Trophoblast cell (in vitro differentiated cells and primary cell): ENCODE measurements around the gene CGN.

Experiments
- DNase-seq, 2 donors: peaks; one replicate each; pipeline ENCODE4 v3.0.0-alpha.2; 2016
- H2AFZ ChIP-seq: 2 replicates; pipeline ENCODE4 v1.6.1; 2013; ENCODE audit warnings: low read length, moderate library complexity, mild to moderate bottlenecking; ENCODE audit not compliant: insufficient read depth, poor library complexity
- H2AK5ac ChIP-seq: 2 replicates; pipeline ENCODE4 v1.6.1; 2013; ENCODE audit warnings: mild to moderate bottlenecking, low read length
- H2BK120ac ChIP-seq: 2 replicates; pipeline ENCODE4 v1.6.1; 2013; ENCODE audit warnings: low read length, mild to moderate bottlenecking, moderate library complexity; ENCODE audit not compliant: insufficient read depth, poor library complexity
- H2BK12ac ChIP-seq: 2 replicates; pipeline ENCODE4 v1.6.1; 2013; ENCODE audit warnings: mild to moderate bottlenecking, low read length, moderate library complexity
- H2BK5ac ChIP-seq: 2 replicates; pipeline ENCODE4 v1.6.1; 2013; ENCODE audit warnings: low read length, low read depth, moderate library complexity, mild to moderate bottlenecking; ENCODE audit not compliant: poor library complexity
- H3K14ac ChIP-seq: 2 replicates; pipeline ENCODE4 v1.6.1; 2013; ENCODE audit warnings: mild to moderate bottlenecking, low read length
- H3K18ac ChIP-seq: 2 replicates; pipeline ENCODE4 v1.6.1; 2013; ENCODE audit warnings: mild to moderate bottlenecking, low read length
- H3K23ac ChIP-seq: 2 replicates; pipeline ENCODE4 v1.6.1; 2013; ENCODE audit warnings: low read length
- H3K27ac ChIP-seq: 2 replicates; pipeline ENCODE4 v1.5.1; 2013; ENCODE audit warnings: low read depth, mild to moderate bottlenecking, inconsistent platforms, low read length, moderate library complexity
- H3K27me3 ChIP-seq: 2 replicates; pipeline ENCODE4 v1.6.1; 2013; ENCODE audit warnings: inconsistent platforms, mild to moderate bottlenecking, low read length, moderate library complexity; ENCODE audit not compliant: insufficient read depth
- H3K36me3 ChIP-seq, 2 experiments: 1 replicate in 1 of 2; 2 replicates in 1 of 2; pipeline ENCODE4 v1.6.1; 2013; ENCODE audit warnings: low read length in 2 of 2, mild to moderate bottlenecking in 2 of 2, moderate library complexity in 1 of 2; ENCODE audit not compliant: insufficient read depth in 2 of 2, control insufficient read depth in 1 of 2
- H3K4ac ChIP-seq: 2 replicates; pipeline ENCODE4 v1.6.1; 2013; ENCODE audit warnings: low read depth, mild to moderate bottlenecking, low read length, moderate library complexity
- H3K4me1 ChIP-seq, 2 experiments: 1 replicate in 1 of 2; 2 replicates in 1 of 2; pipeline ENCODE4 v1.6.1; 2013; ENCODE audit warnings: low read length in 2 of 2, mild to moderate bottlenecking in 2 of 2, moderate library complexity in 1 of 2; ENCODE audit not compliant: insufficient read depth in 2 of 2, control insufficient read depth in 1 of 2
- H3K4me2 ChIP-seq: 2 replicates; pipeline ENCODE4 v1.6.1; 2013; ENCODE audit warnings: inconsistent platforms, mild to moderate bottlenecking, low read length, moderate library complexity
- H3K4me3 ChIP-seq: 2 replicates; pipeline ENCODE4 v1.5.1; 2013; ENCODE audit warnings: mild to moderate bottlenecking, low read depth, low read length, inconsistent platforms
- H3K79me1 ChIP-seq: one replicate; pipeline ENCODE4 v1.6.1; 2013; ENCODE audit warnings: low read length
- H3K79me2 ChIP-seq: 2 replicates; pipeline ENCODE4 v1.6.1; 2013; ENCODE audit warnings: low read length, mild to moderate bottlenecking; ENCODE audit not compliant: control insufficient read depth, insufficient read depth, poor library complexity
- H3K9ac ChIP-seq: 2 replicates; pipeline ENCODE4 v1.6.1; 2013; ENCODE audit warnings: mild to moderate bottlenecking, low read length
- H3K9me3 ChIP-seq: 2 replicates; pipeline ENCODE4 v1.6.1; 2013; ENCODE audit warnings: low read depth, mild to moderate bottlenecking, control low read depth, inconsistent platforms, low read length; ENCODE audit not compliant: insufficient read depth
- H4K12ac ChIP-seq: 2 replicates; pipeline ENCODE4 v1.6.1; 2013; ENCODE audit warnings: low read depth, mild to moderate bottlenecking, low read length, moderate library complexity
- H4K8ac ChIP-seq: 2 replicates; pipeline ENCODE4 v1.6.1; 2013; ENCODE audit warnings: low read depth, mild to moderate bottlenecking, low read length, moderate library complexity
- H4K91ac ChIP-seq: one replicate; pipeline ENCODE4 v1.6.1; 2013; ENCODE audit warnings: low read depth, mild to moderate bottlenecking, low read length, moderate library complexity
- WGBS: extraction: QIAGEN DNeasy Blood & Tissue Kit; methylation state at CpG from one replicate; pipeline ENCODE4 v1.1.7; 2013; ENCODE audit warnings: missing lambda C conversion rate; ENCODE audit not compliant: insufficient read length, insufficient coverage; ENCODE audit errors: extremely low coverage; 5-methylcytosine and 5-hydroxymethylcytosine counted together

CGN gene

DNA sequence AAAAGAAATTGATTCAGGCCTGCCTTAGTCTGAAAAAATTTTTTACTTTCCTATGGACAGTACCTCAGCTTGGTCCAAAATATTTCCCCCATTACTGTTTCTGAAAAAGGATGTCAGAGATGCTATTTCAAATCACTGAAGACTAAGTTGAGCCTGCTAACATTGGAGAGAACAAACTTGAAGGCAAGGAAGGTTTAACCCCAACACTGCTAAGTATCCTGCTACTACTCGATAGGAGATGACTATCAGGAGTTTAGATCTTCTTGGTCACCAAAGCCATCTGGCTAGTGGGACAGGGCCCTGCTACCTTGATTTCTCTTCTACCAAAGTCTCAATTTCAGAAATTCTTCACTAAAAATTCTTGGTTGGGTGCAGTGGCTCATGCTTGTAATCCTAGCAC, 29.2 kb upstream of the CGN start:
- H3K4me1 ChIP-seq = no peaks in the 10 kb centered on the region
- H3K36me3 ChIP-seq = no peaks in the 10 kb centered on the region
- no peak overlapping the region for H2AFZ ChIP-seq
- H3K4me3 ChIP-seq = no peak overlapping the region
- H2BK5ac ChIP-seq = no peak overlapping the region
- no peak overlapping the region for H4K12ac ChIP-seq
- no peak overlapping the region for H3K4me2 ChIP-seq
- no peak overlapping the region for H4K8ac ChIP-seq
- H2BK12ac ChIP-seq = no peak overlapping the region
- no peak for DNase-seq
- H3K4ac ChIP-seq = no peak overlapping the region
- no peaks in the 10 kb centered on the region for H3K79me2 ChIP-seq
- H2BK120ac ChIP-seq = no peak overlapping the region
- no peak overlapping the region for H3K14ac ChIP-seq
- no peak overlapping the region for H3K18ac ChIP-seq
- WGBS = no CpG with 5 or more reads among the region's 1 CpG
- H3K27me3 ChIP-seq = no peaks in the 10 kb centered on the region
- no peak overlapping the region for H4K91ac ChIP-seq
- no peaks in the 10 kb centered on the region for H3K79me1 ChIP-seq
- H3K9me3 ChIP-seq = no peaks in the 10 kb centered on the region
- H3K23ac ChIP-seq = no peak overlapping the region
- H2AK5ac ChIP-seq = no peak overlapping the region
- H3K9ac ChIP-seq = no peak overlapping the region
- H3K27ac ChIP-seq = no peak overlapping the region

DNA sequence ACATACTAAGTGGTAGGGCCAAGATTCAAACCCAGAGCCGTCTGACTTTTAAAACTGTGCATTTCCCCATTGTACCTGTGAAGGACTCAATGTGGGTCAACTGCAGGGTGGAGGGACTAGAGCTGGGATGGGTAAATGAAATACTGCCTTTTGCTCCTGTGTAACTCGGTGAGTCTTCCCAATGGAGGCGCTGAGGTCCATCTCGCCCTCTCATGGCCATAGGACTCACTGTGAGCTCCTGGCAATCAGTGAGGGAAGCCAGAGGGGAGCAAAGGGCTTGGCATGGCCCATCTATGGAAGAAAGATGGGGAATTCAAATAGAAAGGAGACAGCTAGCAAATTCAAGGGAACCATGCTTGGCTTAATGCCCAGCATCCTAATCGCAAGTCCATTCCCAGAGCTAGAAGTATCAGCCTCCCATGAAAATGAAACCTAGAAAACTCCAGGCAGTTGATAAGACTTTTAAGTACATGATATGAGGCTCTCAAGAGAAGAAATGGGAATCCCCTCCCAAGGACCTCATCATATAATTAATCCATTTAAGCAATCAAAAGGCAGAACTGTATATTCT, 25.4 kb upstream of the CGN start:
- Histone ChIP-seq H3K27ac (no peak overlapping the region), H4K12ac (no peak overlapping the region), H2AK5ac (no peak overlapping the region), H3K4me1 (no peaks in the 10 kb centered on the region), H3K79me2 (no peaks in the 10 kb centered on the region), H3K4me2 (no peak overlapping the region), H2BK120ac (no peak overlapping the region), H3K23ac (no peak overlapping the region), H2BK5ac (no peak overlapping the region), H3K9me3 (no peaks in the 10 kb centered on the region), H3K9ac (peak overlapping the region; percentile 15), H4K8ac (no peak overlapping the region), H3K14ac (no peak overlapping the region), H3K79me1 (no peaks in the 10 kb centered on the region), H4K91ac (no peak overlapping the region), H3K4ac (no peak overlapping the region), H2AFZ (no peak overlapping the region), H3K18ac (no peak overlapping the region), H3K27me3 (no peaks in the 10 kb centered on the region), H2BK12ac (no peak overlapping the region), H3K4me3 (no peak overlapping the region), H3K36me3 (no peaks in the 10 kb centered on the region)
- WGBS = no CpG with 5 or more reads among the region's 5 CpGs
- DNase-seq = no peak

DNA sequence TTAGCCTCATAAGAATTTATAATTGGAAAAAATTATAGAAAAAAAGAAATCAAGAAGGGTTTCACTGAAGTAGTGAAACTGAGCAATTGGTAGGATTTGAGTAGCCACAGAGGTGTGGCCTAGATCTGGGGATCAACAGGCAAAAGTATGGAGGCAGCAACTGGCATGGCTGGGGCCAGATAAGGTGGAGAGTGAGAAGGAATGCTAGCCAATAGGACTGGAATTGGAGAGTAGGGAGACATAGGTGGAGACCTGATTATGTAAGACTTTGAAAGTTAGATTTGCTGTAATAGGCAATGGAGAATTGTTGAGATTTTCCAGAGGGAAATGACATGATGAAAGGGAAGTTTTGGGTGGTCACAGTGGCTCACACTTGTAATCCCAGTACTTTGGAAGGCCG, 24.6 kb upstream of the CGN start:
- Histone ChIP-seq H3K79me2 (no peaks in the 10 kb centered on the region), H4K8ac (no peak overlapping the region), H2BK120ac (no peak overlapping the region), H3K4ac (no peak overlapping the region), H3K9me3 (no peaks in the 10 kb centered on the region), H3K27ac (no peak overlapping the region), H3K27me3 (no peaks in the 10 kb centered on the region), H2AFZ (no peak overlapping the region), H3K4me3 (no peak overlapping the region), H2BK12ac (no peak overlapping the region), H3K23ac (no peak overlapping the region), H2BK5ac (no peak overlapping the region), H3K4me1 (no peaks in the 10 kb centered on the region), H3K18ac (no peak overlapping the region), H3K14ac (no peak overlapping the region), H2AK5ac (no peak overlapping the region), H3K36me3 (no peaks in the 10 kb centered on the region), H3K4me2 (no peak overlapping the region), H3K79me1 (no peaks in the 10 kb centered on the region), H4K12ac (no peak overlapping the region), H4K91ac (no peak overlapping the region), H3K9ac (no peak overlapping the region)
- DNase-seq = no peak
- WGBS = no CpG with 5 or more reads among the region's 1 CpG

DNA sequence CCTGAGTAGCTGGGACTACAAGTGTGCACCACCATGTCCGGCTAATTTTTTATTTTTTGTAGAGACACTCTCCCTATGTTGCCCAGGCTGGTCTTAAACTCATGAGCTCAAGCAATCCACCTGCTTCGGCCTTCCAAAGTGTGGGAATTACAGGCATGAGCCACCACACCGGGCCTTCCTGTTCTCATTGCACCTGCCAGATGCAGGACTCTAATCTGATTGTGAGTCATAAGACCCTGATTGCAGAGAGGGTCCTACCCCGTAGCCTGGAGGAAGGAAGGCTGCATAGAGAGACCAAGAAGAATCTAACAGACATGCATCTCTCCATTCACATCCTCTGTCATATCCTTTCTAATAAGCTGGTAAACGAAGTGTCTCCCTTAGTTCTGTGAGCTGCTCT, 19.5 kb upstream of the CGN start:
- H2AK5ac ChIP-seq = no peak overlapping the region
- no peak for DNase-seq

More for the DNA sequence above, 19.5 kb upstream of the CGN start:
- no peak overlapping the region for H3K23ac ChIP-seq
- peaks cover 2 to 3% of the 10 kb centered on the region in 2 experiments for H3K4me1 ChIP-seq
- no peak overlapping the region for H2BK12ac ChIP-seq
- peak overlapping the region; percentile 18 for H3K9ac ChIP-seq
- no peak overlapping the region for H3K4me2 ChIP-seq
- no peaks in the 10 kb centered on the region for H3K27me3 ChIP-seq
- H4K12ac ChIP-seq = no peak overlapping the region
- no peak overlapping the region for H2BK120ac ChIP-seq
- H3K27ac ChIP-seq = no peak overlapping the region
- no peak overlapping the region for H2BK5ac ChIP-seq
- no peak overlapping the region for H3K4ac ChIP-seq
- H3K9me3 ChIP-seq = no peaks in the 10 kb centered on the region
- H4K8ac ChIP-seq = no peak overlapping the region
- WGBS = no CpG with 5 or more reads among the region's 5 CpGs
- H3K18ac ChIP-seq = no peak overlapping the region
- no peaks in the 10 kb centered on the region for H3K36me3 ChIP-seq
- no peak overlapping the region for H3K4me3 ChIP-seq
- no peaks in the 10 kb centered on the region for H3K79me2 ChIP-seq
- no peak overlapping the region for H3K14ac ChIP-seq
- no peak overlapping the region for H2AFZ ChIP-seq
- H4K91ac ChIP-seq = no peak overlapping the region
- no peaks in the 10 kb centered on the region for H3K79me1 ChIP-seq
